HG02885 (cell line): ENCODE measurements around the gene RRAGA.
"Not testable (repeated sequence)": the region's sequence is repeated elsewhere in the genome, so short reads cannot be mapped to it uniquely, and the experiment has no call there.

Experiments used
- ATAC-seq: cut with Tn5 transposase; IDR thresholded peaks from one replicate; pipeline ENCODE4 v1.9.1; 2021; ENCODE audit warnings: mild to moderate bottlenecking; ENCODE audit not compliant: unreplicated experiment, poor library complexity

RRAGA gene

DNA sequence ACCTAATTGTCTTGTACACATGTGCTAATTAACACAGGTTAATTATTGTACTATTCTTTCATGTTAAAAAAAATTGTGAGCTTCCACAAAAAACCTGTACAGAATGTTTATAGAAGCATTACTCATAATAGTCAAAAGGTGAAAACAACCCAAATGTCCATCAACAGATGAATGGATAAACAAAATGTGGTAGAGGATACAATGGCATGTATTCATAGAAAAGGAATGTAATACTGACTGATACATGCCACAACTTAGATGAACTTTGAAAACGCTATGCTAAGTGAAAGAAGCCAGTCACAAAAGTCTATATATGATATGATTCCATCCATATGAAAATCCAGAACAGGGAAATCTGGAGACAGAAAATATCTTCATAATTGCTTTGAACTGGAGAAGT is 25.6 kb downstream of the RRAGA start:
- ATAC-seq, result no peak

DNA sequence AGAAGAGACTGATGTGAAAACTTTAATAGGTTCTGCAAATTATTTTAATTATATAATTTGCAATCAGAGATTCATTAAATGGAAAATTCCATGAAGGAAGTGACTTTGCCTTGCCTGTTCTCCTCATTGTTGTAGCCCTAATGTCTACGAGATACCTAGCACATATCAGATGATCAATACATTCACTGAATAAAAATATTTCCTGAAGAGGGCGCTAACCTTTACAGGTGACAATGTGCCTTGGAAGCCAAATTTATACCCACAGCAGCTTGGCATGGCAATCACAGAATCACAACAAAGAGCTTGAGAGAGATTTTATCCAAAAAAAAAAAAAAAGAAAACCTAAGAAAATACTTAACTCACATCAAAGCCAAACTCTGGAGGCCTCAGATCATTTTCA is 36.1 kb downstream of the RRAGA start:
- no peak for ATAC-seq

DNA sequence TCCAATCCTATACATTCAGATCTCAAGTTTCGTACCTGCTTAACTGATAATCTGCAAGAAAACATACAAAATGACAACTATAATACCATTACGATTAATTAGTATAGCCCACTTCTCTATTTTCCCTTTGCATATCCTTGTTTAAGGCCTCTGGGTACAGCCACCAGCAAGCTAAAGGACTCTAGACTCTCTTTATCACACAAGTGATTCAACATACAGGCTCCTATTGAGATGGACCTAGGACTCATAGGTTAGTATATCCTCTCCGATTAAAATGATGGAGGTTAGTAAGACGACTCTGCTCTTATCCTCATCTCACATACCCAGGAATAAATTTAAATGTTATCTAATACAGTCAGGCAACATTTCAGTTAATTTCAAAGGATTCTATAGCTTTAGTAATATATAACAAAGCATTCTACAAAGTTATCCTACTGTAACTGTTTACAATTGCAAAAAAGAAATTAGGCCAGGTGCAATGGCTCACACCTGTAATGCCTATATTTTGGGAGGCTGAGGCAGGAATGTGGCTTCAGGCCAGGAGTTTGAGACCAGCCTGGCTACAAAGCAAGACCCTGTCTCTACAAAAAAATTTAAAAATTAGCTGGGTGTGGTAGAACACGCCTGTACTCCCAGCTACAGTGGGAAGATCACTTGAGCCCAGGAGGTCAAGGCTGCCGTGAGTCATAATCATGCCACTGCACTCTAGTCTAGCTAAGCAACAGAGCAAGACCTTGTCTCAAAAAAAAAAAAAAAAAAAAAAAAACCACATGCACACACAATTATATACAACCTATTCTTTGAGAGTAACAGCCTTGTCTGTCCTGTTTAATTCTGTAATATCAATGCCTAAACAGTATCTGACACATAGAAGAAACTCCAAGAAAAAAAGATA is 38.1 kb downstream of the RRAGA start:
- ATAC-seq, result no peak

DNA sequence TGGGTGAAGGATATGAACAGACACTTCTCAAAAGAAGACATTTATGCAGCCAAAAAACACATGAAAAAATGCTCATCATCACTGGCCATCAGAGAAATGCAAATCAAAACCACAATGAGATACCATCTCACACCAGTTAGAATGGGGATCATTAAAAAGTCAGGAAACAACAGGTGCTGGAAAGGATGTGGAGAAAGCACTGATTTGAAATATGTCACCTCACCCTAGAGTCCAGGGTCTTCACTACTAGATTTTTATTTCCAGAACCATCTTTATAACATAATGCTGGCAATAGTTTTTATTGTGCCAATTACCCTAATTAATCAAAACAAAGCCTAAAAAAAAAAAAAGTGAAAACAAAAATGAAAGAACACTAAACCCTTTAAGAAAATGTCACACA is 48.2 kb downstream of the RRAGA start:
- not testable (repeated sequence) for ATAC-seq
